WTC11 (cell line): Measurements from ENCODE around the gene TRPM2. TPM values are rescaled to one million over a fixed set of nuclear protein-coding genes. Genes with fewer than 3 reads are reported as not detected.
A peak's percentile ranks its signal among the peaks of the same experiment; 100 is the strongest.

Experiments used
- ATAC-seq: fragments of 200-7000 bp; cut with Tn5 transposase; 2 replicates; pipeline ENCODE4 v1.10.0; 2021; ENCODE audit warnings: mild to moderate bottlenecking, moderate library complexity
- CTCF ChIA-PET: fragments of 300-600 bp; sonication (Branson Sonifier 250); formaldehyde crosslinking; loops from one replicate; lab custom pipeline; 2021; ENCODE audit warnings: antibody characterized with exemption; lab: Charles Lee
- POLR2A ChIA-PET: fragments of 350-600 bp; sonication (Branson Sonifier 250); formaldehyde crosslinking; loops from one replicate; lab custom pipeline; 2021; ENCODE audit warnings: antibody characterized with exemption; lab: Charles Lee
- DNase-seq: peaks from one replicate; pipeline ENCODE4 v3.0.0; 2021; ENCODE audit warnings: low spot score
- H3K27ac Mint-ChIP-seq: 2 replicates; pipeline ENCODE4 v1.8.0; 2021; ENCODE audit warnings: mixed read lengths
- H3K27me3 Mint-ChIP-seq: 2 replicates; pipeline ENCODE4 v1.8.0; 2021; ENCODE audit warnings: low read depth, mild to moderate bottlenecking, moderate library complexity, mixed read lengths
- H3K36me3 Mint-ChIP-seq: 2 replicates; pipeline ENCODE4 v1.8.0; 2021; ENCODE audit warnings: mixed read lengths
- H3K4me1 Mint-ChIP-seq: 2 replicates; pipeline ENCODE4 v1.8.0; 2022; ENCODE audit warnings: mixed read lengths
- H3K4me3 Mint-ChIP-seq: 2 replicates; pipeline ENCODE4 v1.8.0; 2021; ENCODE audit warnings: mild to moderate bottlenecking, moderate library complexity, mixed read lengths
- H3K9me3 Mint-ChIP-seq: 2 replicates; pipeline ENCODE4 v1.8.0; 2021; ENCODE audit warnings: mixed read lengths
- CREB1 ChIP-seq: sonication (generic); formaldehyde crosslinking; IDR thresholded peaks from 2 replicates; pipeline ENCODE4 v1.8.0; 2023; ENCODE audit warnings: mild to moderate bottlenecking, missing genetic modification reagents
- EMX1 ChIP-seq: fragments of 250-450 bp; sonication (Bioruptor Pico); IDR thresholded peaks from 2 replicates; pipeline ENCODE4 v1.8.0; 2021; ENCODE audit warnings: mild to moderate bottlenecking
- GABPB1 ChIP-seq: sonication (generic); formaldehyde crosslinking; IDR thresholded peaks from 2 replicates; pipeline ENCODE4 v1.8.1; 2023; ENCODE audit warnings: mild to moderate bottlenecking, missing genetic modification reagents
- IRF2 ChIP-seq: sonication (generic); formaldehyde crosslinking; IDR thresholded peaks from 2 replicates; pipeline ENCODE4 v1.8.0; 2022; ENCODE audit warnings: low read depth, missing genetic modification reagents, borderline replicate concordance
- SMAD3 ChIP-seq: sonication (generic); formaldehyde crosslinking; IDR thresholded peaks from 2 replicates; pipeline ENCODE4 v1.8.0; 2022; ENCODE audit warnings: missing genetic modification reagents, mild to moderate bottlenecking, borderline replicate concordance
- SMAD4 ChIP-seq: sonication (generic); formaldehyde crosslinking; IDR thresholded peaks from 2 replicates; pipeline ENCODE4 v1.8.0; 2022; ENCODE audit warnings: mild to moderate bottlenecking, missing genetic modification reagents
- ZBTB21 ChIP-seq: sonication (generic); formaldehyde crosslinking; IDR thresholded peaks from 2 replicates; pipeline ENCODE4 v1.8.1; 2023; ENCODE audit warnings: mild to moderate bottlenecking, missing genetic modification reagents, borderline replicate concordance
- ZNF232 ChIP-seq: sonication (generic); formaldehyde crosslinking; IDR thresholded peaks from 2 replicates; pipeline ENCODE4 v1.8.0; 2022; ENCODE audit warnings: mild to moderate bottlenecking, missing genetic modification reagents
- ZNF263 ChIP-seq: sonication (generic); formaldehyde crosslinking; IDR thresholded peaks from 2 replicates; pipeline ENCODE4 v1.8.1; 2022; ENCODE audit warnings: low read depth, mild to moderate bottlenecking, moderate library complexity, missing genetic modification reagents
- total RNA-seq: library from RNA; stranded (reverse); gene quantifications from 3 replicates; pipeline ENCODE4 v1.2.3, GENCODE V29; 2021
- TF ChIP-seq, protein P1 (sequence below): sonication (generic); formaldehyde crosslinking; IDR thresholded peaks from 2 replicates; pipeline ENCODE4 v1.8.0; 2022; ENCODE audit warnings: mild to moderate bottlenecking, missing genetic modification reagents
- TF ChIP-seq, protein P2 (sequence below): sonication (generic); formaldehyde crosslinking; IDR thresholded peaks from 2 replicates; pipeline ENCODE4 v1.8.0; 2022; ENCODE audit warnings: missing genetic modification reagents
- TF ChIP-seq, protein P3 (sequence below): sonication (generic); formaldehyde crosslinking; IDR thresholded peaks from 2 replicates; pipeline ENCODE4 v1.8.1; 2023; ENCODE audit warnings: mild to moderate bottlenecking, missing genetic modification reagents

The TRPM2 gene
- total RNA-seq, 1 experiment from 2014 or later, result 0.92 TPM

DNA sequence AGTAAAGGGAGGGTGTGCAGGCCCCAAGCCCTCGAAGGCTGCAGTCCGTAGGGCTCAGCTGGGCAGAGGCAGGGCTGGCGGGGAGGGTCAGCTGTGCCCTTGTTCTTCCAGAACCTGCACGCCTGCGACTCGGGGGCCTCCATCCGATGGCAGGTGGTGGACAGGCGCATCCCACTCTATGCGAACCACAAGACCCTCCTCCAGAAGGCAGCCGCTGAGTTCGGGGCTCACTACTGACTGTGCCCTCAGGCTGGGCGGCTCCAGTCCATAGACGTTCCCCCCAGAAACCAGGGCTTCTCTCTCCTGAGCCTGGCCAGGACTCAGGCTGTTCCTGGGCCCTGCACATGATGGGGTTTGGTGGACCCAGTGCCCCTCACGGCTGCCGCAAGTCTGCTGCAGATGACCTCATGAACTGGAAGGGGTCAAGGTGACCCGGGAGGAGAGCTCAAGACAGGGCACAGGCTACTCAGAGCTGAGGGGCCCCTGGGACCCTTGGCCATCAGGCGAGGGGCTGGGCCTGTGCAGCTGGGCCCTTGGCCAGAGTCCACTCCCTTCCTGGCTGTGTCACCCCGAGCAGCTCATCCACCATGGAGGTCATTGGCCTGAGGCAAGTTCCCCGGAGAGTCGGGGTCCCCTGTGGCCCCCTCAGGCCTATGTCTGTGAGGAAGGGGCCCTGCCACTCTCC lies 88.3 kb downstream of the TRPM2 start:
- no peak overlapping the region for H3K27ac Mint-ChIP-seq
- TF ChIP-seq, protein P1, sequence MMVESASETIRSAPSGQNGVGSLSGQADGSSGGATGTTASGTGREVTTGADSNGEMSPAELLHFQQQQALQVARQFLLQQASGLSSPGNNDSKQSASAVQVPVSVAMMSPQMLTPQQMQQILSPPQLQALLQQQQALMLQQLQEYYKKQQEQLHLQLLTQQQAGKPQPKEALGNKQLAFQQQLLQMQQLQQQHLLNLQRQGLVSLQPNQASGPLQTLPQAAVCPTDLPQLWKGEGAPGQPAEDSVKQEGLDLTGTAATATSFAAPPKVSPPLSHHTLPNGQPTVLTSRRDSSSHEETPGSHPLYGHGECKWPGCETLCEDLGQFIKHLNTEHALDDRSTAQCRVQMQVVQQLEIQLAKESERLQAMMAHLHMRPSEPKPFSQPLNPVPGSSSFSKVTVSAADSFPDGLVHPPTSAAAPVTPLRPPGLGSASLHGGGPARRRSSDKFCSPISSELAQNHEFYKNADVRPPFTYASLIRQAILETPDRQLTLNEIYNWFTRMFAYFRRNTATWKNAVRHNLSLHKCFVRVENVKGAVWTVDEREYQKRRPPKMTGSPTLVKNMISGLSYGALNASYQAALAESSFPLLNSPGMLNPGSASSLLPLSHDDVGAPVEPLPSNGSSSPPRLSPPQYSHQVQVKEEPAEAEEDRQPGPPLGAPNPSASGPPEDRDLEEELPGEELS (CRISPR knock-in tag), result no peak
- TF ChIP-seq ZBTB21 (CRISPR knock-in tag) (no peak), CREB1 (CRISPR knock-in tag) (no peak), ZNF232 (CRISPR knock-in tag) (no peak), EMX1 (no peak), ZNF263 (CRISPR knock-in tag) (no peak), IRF2 (CRISPR knock-in tag) (no peak), SMAD4 (CRISPR knock-in tag) (no peak)
- TF ChIP-seq, protein P2, sequence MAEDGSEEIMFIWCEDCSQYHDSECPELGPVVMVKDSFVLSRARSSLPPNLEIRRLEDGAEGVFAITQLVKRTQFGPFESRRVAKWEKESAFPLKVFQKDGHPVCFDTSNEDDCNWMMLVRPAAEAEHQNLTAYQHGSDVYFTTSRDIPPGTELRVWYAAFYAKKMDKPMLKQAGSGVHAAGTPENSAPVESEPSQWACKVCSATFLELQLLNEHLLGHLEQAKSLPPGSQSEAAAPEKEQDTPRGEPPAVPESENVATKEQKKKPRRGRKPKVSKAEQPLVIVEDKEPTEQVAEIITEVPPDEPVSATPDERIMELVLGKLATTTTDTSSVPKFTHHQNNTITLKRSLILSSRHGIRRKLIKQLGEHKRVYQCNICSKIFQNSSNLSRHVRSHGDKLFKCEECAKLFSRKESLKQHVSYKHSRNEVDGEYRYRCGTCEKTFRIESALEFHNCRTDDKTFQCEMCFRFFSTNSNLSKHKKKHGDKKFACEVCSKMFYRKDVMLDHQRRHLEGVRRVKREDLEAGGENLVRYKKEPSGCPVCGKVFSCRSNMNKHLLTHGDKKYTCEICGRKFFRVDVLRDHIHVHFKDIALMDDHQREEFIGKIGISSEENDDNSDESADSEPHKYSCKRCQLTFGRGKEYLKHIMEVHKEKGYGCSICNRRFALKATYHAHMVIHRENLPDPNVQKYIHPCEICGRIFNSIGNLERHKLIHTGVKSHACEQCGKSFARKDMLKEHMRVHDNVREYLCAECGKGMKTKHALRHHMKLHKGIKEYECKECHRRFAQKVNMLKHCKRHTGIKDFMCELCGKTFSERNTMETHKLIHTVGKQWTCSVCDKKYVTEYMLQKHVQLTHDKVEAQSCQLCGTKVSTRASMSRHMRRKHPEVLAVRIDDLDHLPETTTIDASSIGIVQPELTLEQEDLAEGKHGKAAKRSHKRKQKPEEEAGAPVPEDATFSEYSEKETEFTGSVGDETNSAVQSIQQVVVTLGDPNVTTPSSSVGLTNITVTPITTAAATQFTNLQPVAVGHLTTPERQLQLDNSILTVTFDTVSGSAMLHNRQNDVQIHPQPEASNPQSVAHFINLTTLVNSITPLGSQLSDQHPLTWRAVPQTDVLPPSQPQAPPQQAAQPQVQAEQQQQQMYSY (CRISPR knock-in tag), result no peak
- TF ChIP-seq, protein P3, sequence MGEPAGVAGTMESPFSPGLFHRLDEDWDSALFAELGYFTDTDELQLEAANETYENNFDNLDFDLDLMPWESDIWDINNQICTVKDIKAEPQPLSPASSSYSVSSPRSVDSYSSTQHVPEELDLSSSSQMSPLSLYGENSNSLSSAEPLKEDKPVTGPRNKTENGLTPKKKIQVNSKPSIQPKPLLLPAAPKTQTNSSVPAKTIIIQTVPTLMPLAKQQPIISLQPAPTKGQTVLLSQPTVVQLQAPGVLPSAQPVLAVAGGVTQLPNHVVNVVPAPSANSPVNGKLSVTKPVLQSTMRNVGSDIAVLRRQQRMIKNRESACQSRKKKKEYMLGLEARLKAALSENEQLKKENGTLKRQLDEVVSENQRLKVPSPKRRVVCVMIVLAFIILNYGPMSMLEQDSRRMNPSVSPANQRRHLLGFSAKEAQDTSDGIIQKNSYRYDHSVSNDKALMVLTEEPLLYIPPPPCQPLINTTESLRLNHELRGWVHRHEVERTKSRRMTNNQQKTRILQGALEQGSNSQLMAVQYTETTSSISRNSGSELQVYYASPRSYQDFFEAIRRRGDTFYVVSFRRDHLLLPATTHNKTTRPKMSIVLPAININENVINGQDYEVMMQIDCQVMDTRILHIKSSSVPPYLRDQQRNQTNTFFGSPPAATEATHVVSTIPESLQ, result no peak
- no peak overlapping the region for H3K4me3 Mint-ChIP-seq
- no peaks in the 10 kb centered on the region for H3K36me3 Mint-ChIP-seq
- ChIA-PET POLR2A (no interaction called here), CTCF (no interaction called here)
- DNase-seq (no peak), ATAC-seq (no peak)
- H3K27me3 Mint-ChIP-seq, result no peaks in the 10 kb centered on the region
- H3K9me3 Mint-ChIP-seq, result 0 out of 2 replicates have a peak, but pooled peaks cover 6% of the 10 kb centered on the region
- no peaks in the 10 kb centered on the region for H3K4me1 Mint-ChIP-seq

DNA sequence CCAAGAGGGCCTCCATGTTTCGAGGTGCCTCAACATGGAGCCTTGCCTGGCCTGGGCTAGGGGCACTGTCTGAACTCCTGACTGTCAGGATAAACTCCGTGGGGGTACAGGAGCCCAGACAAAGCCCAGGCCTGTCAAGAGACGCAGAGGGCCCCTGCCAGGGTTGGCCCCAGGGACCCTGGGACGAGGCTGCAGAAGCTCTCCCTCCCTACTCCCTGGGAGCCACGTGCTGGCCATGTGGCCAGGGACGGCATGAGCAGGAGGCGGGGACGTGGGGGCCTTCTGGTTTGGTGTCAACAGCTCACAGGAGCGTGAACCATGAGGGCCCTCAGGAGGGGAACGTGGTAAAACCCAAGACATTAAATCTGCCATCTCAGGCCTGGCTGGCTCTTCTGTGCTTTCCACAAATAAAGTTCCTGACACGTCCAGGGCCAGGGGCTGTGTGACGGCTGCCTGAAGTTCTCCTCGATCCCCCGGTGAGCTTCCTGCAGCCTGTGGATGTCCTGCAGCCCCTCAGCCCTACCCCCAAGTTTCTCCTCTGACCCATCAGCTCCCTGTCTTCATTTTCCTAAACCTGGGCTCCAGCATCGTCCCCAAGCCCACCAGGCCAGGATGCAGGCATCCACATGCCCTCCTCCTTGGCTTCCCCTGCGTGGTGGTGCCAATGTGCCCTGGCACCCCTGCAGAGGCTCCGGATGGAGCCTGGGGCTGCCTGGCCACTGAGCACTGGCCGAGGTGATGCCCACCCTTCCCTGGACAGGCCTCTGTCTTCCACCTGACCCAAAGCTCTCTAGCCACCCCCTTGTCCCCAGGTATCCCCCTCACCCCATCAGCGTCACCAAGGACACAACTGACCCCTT lies 89.1 kb downstream of the TRPM2 start:
- TF ChIP-seq SMAD3 (CRISPR knock-in tag), result no peak
- TF ChIP-seq GABPB1, result 0 out of 2 replicates have a peak, but pooled peaks have one; percentile 33
- ATAC-seq (no peak), DNase-seq (no peak)
- H3K36me3 Mint-ChIP-seq, result no peaks in the 10 kb centered on the region
- 0 out of 2 replicates have a peak, but pooled peaks cover 6% of the 10 kb centered on the region for H3K9me3 Mint-ChIP-seq
- H3K27ac Mint-ChIP-seq, result no peak overlapping the region
- POLR2A ChIA-PET, result no interaction called here
- CTCF ChIA-PET, result interaction anchor here (1.1 kb wide), 1 partner anchor 12 kb away, joined by 3 read pairs; no protein-coding TSS in a partner anchor
- H3K27me3 Mint-ChIP-seq, result no peaks in the 10 kb centered on the region
- H3K4me3 Mint-ChIP-seq, result no peak overlapping the region
- H3K4me1 Mint-ChIP-seq, result no peaks in the 10 kb centered on the region
